Adrenal gland (tissue), 5 donors: Measurements from ENCODE around the gene HDLBP.

Experiments
- POLR2A ChIP-seq, 2 donors: fragments of 450-650 bp; IDR thresholded peaks; one replicate each; pipeline ENCODE4 v1.6.1; 2017; ENCODE audit warnings: antibody characterized with exemption in 2 of 2, mild to moderate bottlenecking in 2 of 2, moderate library complexity in 1 of 2
- TF ChIP-seq, protein P1 (sequence below), 6 experiments: fragments of 450-650 bp in 4 of 6; fragments of 200-600 bp in 2 of 6; sonication (generic) in 1 of 6; IDR thresholded peaks; 1 replicate in 5 of 6; 2 replicates in 1 of 6; pipeline versions ENCODE4 v1.5.1 to v1.8.0; 2016 to 2021; ENCODE audit warnings: antibody characterized with exemption in 6 of 6, mild to moderate bottlenecking in 2 of 6, moderate library complexity in 1 of 6
- donor health status: DM: no; HTN: no; CAD: no.

DNA sequence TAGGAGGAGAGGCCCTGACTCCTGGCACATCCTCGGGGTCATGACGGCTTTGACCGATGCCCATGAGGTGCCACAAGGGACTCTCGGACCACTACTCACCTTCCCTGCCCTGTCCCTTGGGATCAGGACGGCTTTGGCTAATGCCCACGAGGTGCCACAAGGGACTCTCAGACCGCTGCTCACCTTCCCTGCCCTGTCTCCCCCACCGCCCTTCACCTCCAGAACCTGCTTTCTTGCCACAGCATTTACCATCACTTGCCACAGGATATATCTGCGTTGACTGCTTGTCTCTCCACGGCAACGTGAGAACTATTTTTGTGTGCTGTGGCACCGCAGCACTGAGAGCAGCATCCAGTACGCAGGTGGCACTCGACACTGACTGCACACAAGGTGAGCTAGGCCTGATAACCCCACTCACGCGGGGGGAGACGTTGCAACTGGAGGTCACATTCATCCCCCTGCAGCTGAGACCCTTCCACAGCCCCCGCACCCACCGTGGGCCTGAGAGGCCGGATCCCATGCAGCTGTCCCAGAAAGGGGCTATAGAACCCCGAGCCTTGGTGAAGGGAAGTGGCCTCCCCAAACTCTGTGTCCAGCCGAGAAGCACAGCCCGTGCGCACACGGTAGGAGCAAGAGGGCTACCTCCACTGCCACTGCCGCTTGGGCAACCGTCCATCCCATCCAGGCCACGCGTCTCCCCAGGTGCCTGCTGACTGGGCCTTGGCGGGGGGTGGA, 79.4 kb downstream of the HDLBP start:
- TF ChIP-seq POLR2A (IDR thresholded peaks at IDR 0.05): no peak
- TF ChIP-seq, protein P1, sequence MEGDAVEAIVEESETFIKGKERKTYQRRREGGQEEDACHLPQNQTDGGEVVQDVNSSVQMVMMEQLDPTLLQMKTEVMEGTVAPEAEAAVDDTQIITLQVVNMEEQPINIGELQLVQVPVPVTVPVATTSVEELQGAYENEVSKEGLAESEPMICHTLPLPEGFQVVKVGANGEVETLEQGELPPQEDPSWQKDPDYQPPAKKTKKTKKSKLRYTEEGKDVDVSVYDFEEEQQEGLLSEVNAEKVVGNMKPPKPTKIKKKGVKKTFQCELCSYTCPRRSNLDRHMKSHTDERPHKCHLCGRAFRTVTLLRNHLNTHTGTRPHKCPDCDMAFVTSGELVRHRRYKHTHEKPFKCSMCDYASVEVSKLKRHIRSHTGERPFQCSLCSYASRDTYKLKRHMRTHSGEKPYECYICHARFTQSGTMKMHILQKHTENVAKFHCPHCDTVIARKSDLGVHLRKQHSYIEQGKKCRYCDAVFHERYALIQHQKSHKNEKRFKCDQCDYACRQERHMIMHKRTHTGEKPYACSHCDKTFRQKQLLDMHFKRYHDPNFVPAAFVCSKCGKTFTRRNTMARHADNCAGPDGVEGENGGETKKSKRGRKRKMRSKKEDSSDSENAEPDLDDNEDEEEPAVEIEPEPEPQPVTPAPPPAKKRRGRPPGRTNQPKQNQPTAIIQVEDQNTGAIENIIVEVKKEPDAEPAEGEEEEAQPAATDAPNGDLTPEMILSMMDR (IDR thresholded peaks at IDR 0.05): no peak
